ENCODE results near the gene DSCAM.

GRCh38 chr21:40882192-40882915 lies 35.4 kb upstream of the DSCAM start:
- no peak for TF ChIP-seq CTCF (IDR thresholded peaks at IDR 0.05)
- no peak for TF ChIP-seq POLR2A (IDR thresholded peaks at IDR 0.05)

Measured in Peyer's patch (tissue), 4 donors.